WERI-Rb-1 (cell line): ENCODE measurements around the gene SUPT4H1.

ENCODE experiments used
- DNase-seq: peaks from one replicate; pipeline ENCODE4 v3.0.0-alpha.2; 2020
- H3K27ac ChIP-seq: fragments of 250-450 bp; sonication (Bioruptor Pico); 2 replicates; pipeline ENCODE4 v1.5.1; 2020; ENCODE audit warnings: mild to moderate bottlenecking, moderate library complexity
- H3K27me3 ChIP-seq: fragments of 250-450 bp; sonication (Bioruptor Pico); 2 replicates; pipeline ENCODE4 v1.5.1; 2021; ENCODE audit warnings: mild to moderate bottlenecking, low read depth, moderate library complexity; ENCODE audit not compliant: insufficient read depth, severe bottlenecking
- H3K36me3 ChIP-seq: fragments of 250-450 bp; sonication (Bioruptor Pico); 2 replicates; pipeline ENCODE4 v1.5.1; 2020; ENCODE audit warnings: mild to moderate bottlenecking, moderate library complexity
- H3K4me3 ChIP-seq: 2 replicates; pipeline ENCODE4 v1.5.1; 2011; ENCODE audit warnings: low read depth, mild to moderate bottlenecking, control low read depth, low read length
- H3K9me3 ChIP-seq: fragments of 250-450 bp; sonication (Bioruptor Pico); 2 replicates; pipeline ENCODE4 v1.5.1; 2021; ENCODE audit warnings: mild to moderate bottlenecking, moderate library complexity; ENCODE audit not compliant: severe bottlenecking
- CTCF ChIP-seq: IDR thresholded peaks from 2 replicates; pipeline ENCODE4 v1.5.1; 2011; ENCODE audit warnings: low read depth, mild to moderate bottlenecking, control low read depth, inconsistent platforms, low read length

The SUPT4H1 gene

GRCh38 chr17:58317421-58318064 lies 34.5 kb downstream of the SUPT4H1 start:
- TF ChIP-seq CTCF: peak; percentile 70
- DNase-seq: peak; percentile 67
- Histone ChIP-seq H3K9me3 (peaks cover 13% of the 10 kb centered on the region), H3K36me3 (peaks cover 36% of the 10 kb centered on the region), H3K27ac (peak overlapping the region; percentile 11), H3K27me3 (no peaks in the 10 kb centered on the region), H3K4me3 (no peak overlapping the region)

GRCh38 chr17:58316260-58316960 lies 35.6 kb downstream of the SUPT4H1 start:
- Histone ChIP-seq H3K9me3 (peaks cover 13% of the 10 kb centered on the region), H3K4me3 (no peak overlapping the region), H3K27ac (peak overlapping the region; percentile 9; the same call in 1 of the 2 replicates), H3K27me3 (no peaks in the 10 kb centered on the region), H3K36me3 (peaks cover 30% of the 10 kb centered on the region)
- TF ChIP-seq CTCF: no peak
- peak; percentile 7 for DNase-seq

- H3K9me3 ChIP-seq: peaks cover 13% of the 10 kb centered on the region
- H3K27ac ChIP-seq: no peak overlapping the region
- H3K27me3 ChIP-seq: no peaks in the 10 kb centered on the region
- H3K36me3 ChIP-seq: peaks cover 27% of the 10 kb centered on the region
- H3K4me3 ChIP-seq: no peak overlapping the region
- DNase-seq: no peak
- no peak for TF ChIP-seq CTCF
Observed at GRCh38 chr17:58315750-58316149, 36.3 kb downstream of the SUPT4H1 start.

- peaks cover 13% of the 10 kb centered on the region for H3K9me3 ChIP-seq
- H3K27ac ChIP-seq: peak overlapping the region; percentile 84
- TF ChIP-seq CTCF: no peak
- peak; percentile 4 for DNase-seq
- no peaks in the 10 kb centered on the region for H3K27me3 ChIP-seq
- no peak overlapping the region for H3K4me3 ChIP-seq
- H3K36me3 ChIP-seq: peaks cover 28% of the 10 kb centered on the region
Observed at GRCh38 chr17:58315281-58315711, 36.7 kb downstream of the SUPT4H1 start.

GRCh38 chr17:58314706-58315015 lies 37.3 kb downstream of the SUPT4H1 start:
- DNase-seq: no peak
- peaks cover 13% of the 10 kb centered on the region for H3K9me3 ChIP-seq
- no peak for TF ChIP-seq CTCF
- no peak overlapping the region for H3K4me3 ChIP-seq
- no peaks in the 10 kb centered on the region for H3K27me3 ChIP-seq
- H3K36me3 ChIP-seq: peaks cover 34% of the 10 kb centered on the region
- H3K27ac ChIP-seq: peak overlapping the region; percentile 84
